ENCODE measurements around the gene NOL4L.

- TF ChIP-seq CTCF (conservative IDR thresholded peaks at IDR 0.05) = no peak
- TF ChIP-seq EZH2 (IDR thresholded peaks at IDR 0.05; ENCODE audit: low read depth) = no peak
Observed at GRCh38 chr20:32614303-32614702, 29.2 kb upstream of the NOL4L start.
